Glomerular visceral epithelial cell (primary cell): Measurements from ENCODE around the gene GPX4.

ENCODE experiments used
- DNase-seq: peaks from one replicate; pipeline ENCODE4 v3.0.0-alpha.2; 2016; ENCODE audit errors: extremely low spot score

The GPX4 gene

DNA sequence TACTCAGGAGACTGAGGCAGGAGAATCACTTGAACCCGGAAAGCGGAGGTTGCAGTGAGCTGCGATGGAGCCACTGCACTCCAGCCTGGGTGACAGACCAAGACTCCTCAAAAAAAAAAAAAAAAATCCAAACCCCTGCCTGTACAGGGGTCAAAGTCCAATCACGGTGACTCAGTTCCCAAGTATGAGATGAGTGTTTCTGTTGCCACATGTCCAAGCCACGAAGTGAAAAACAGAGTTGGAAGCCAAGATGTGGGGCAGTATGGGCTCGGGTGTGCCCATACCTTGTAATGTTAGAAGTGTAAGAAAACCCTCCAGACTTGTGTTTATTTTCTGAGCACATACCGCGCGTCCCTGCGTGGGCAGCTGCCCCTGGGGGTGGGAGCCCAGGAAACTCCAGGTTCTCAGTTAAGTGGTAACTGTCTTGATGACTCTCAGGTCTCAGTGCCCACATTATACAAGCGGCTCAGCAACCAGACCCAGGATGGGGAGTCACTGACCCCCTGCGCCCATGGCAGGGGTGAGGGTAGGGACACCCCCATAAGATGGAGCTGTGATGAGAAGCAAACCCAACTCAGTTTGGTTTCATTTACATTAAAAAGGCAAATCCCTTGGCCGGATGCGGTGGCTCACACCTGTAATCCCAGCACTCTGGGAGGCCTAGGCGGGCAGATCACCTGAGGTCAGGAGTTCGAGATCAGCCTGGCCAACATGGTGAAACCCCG lies 1.2 kb upstream of the GPX4 start:
- peak; percentile 100 for DNase-seq

GRCh38 chr19:1103132-1103707 lies 574 bp upstream of the GPX4 start:
- DNase-seq = peak; percentile 44

DNA sequence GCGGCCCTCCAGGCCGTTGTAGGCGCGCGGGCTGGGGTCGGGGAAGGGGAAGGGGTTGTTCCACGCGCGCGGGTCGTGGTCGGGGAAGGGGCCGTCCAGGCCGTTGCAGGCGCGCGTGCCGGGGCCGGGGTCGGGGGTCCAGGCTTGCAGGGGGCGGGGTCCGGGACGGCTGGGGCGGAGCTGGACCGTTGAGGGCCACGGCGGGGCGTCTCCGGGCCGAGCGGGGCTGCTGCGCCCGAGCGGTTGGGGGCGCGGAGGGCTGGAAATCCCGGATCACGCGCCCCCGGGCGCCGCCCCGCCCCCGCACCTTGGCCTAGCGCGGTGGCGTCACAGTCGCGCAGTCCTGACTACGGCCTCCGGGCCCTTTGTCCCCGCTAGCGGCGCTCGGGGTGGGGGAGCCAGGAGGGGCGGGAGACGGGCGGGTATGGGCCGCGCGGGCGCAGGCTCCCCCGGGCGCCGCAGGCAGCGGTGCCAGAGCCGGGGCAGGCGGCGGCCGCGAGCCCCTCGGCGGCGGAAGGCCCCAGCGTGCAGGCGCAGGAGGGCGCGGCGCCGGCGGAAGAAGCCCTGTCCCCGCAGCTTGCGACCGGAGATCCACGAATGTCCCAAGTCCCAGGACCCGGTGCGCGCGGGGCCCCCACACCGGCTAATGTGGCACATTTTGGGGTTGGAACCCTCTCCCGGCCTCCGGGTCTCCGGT lies 665 bp downstream of the GPX4 start:
- DNase-seq = peak; percentile 77

- DNase-seq = peak; percentile 40
Measured at GRCh38 chr19:1105008-1105872, 1.4 kb downstream of the GPX4 start.

GRCh38 chr19:1105873-1106840 lies 2.4 kb downstream of the GPX4 start:
- DNase-seq = no peak

- DNase-seq = peak; percentile 64
Measured at GRCh38 chr19:1106841-1107660, 3.3 kb downstream of the GPX4 start.

GRCh38 chr19:1107661-1108261 lies 4.0 kb downstream of the GPX4 start:
- DNase-seq = no peak

GRCh38 chr19:1108291-1109031 lies 4.7 kb downstream of the GPX4 start:
- no peak for DNase-seq

- DNase-seq = no peak
Measured at GRCh38 chr19:1109032-1109551, 5.3 kb downstream of the GPX4 start.

- DNase-seq = no peak
Measured at GRCh38 chr19:1109697-1110671, 6.2 kb downstream of the GPX4 start.

- DNase-seq = no peak
Measured at GRCh38 chr19:1110809-1111640, 7.2 kb downstream of the GPX4 start.

DNA sequence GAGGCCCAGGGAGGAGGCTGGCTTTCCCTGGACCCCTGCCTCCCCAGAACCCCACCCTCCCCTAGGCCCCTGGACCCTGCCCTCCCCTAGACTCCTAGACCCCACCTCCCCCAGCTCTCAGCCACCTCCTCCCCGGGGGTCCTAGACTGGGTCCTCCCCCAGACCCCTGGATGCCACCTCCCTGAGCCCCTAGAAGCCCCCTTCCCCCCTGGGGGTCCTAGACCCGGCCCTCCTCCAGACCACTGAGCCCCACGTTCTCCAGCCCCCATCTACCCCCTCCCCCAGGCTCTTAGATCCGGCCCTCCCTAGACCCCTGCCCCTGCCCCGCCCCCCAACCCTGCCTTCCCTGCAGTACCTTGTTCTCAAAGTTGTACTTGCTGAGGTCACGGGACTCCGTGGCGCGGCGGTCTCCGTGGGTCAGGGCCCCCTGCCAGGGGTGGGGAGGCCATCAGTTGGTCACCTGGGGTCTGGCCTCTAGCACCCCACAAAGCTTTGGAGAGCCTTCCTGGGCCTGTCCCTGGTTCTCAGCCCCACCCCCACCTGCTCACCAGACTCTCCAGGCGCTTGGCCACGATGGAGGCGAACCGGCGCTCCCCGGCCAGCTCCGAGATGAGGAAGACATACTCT lies 8.0 kb downstream of the GPX4 start:
- no peak for DNase-seq

DNA sequence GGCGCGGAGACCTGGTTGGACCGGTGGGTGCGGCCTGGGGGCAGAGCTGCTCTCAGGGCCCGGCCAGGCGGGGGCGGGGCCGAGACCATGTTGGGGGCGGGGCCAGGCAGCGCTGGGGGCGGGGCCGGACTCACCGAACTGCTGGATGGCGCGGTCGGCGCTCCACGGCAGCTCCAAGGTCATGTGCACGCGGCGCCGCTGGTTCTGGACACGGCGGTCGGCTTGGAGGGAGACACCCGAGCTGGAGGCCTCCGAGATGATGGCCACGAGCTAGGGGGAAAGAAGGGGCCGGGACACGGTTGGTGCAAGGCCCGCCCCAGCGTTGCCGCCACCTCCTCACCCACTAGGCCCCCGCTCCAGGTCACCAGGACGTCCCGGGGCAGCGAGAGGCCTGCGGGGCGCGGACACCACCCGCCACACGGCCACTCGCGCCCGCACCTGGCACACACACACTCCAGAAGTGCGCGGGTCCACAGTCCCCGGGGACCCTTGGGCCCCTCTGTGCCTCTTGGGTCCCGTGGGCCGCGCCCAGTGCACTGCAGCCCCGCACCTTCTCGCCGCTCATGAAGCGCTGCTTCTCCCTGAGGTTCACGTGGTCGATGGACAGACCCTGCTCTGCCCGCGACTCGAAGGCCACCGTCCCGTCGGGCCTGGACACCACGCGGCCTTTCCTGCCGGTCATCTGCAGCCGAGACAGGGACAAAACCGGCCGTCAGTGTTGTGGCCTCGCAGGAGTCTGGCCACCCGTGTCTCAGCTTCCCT lies 8.7 kb downstream of the GPX4 start:
- no peak for DNase-seq

GRCh38 chr19:1113030-1113985 lies 9.5 kb downstream of the GPX4 start:
- DNase-seq = peak; percentile 86
